T follicular helper cell (primary cell): ENCODE results near the gene PSTPIP1.
A peak's percentile ranks its signal among the peaks of the same experiment; 100 is the strongest.

Source experiments
- DNase-seq: peaks from one replicate; pipeline ENCODE4 v3.0.0-alpha.2; 2020; ENCODE audit warnings: low read depth

PSTPIP1 gene

DNA sequence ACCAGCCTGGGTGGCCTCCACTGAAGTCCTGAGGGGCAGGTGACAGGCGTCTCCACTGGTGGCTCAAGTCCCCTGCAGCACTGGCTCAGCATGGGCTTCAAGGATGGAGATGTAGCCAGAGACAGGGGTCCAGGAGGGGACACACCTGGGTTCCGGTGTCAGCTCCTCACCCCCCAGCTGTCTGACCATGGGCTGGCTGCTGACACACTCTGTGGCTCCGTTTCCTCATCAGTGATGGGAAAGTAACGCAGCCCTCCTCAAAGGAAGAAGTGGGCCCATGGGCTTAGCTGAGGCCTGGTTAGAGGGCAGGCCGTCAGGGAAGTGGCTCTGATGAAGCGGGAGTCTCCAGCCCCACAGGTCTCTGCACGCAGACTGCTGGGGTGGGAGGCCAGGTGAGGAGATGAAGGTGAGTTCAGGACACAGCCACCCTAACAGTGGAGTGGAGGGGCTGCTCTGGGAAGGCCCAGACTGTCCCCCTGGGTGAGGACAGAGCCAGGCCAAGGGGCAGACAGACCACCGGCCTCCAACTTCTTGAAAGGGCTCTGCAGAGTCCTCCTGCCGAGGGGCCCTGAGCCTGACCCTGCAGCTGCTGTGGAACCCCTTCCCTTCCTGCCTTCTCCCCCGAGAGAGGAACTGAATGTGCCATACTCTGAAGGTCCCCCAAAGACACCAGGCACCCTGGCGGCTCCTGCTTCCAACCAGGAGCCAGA lies 24.0 kb downstream of the PSTPIP1 start:
- no peak for DNase-seq

DNA sequence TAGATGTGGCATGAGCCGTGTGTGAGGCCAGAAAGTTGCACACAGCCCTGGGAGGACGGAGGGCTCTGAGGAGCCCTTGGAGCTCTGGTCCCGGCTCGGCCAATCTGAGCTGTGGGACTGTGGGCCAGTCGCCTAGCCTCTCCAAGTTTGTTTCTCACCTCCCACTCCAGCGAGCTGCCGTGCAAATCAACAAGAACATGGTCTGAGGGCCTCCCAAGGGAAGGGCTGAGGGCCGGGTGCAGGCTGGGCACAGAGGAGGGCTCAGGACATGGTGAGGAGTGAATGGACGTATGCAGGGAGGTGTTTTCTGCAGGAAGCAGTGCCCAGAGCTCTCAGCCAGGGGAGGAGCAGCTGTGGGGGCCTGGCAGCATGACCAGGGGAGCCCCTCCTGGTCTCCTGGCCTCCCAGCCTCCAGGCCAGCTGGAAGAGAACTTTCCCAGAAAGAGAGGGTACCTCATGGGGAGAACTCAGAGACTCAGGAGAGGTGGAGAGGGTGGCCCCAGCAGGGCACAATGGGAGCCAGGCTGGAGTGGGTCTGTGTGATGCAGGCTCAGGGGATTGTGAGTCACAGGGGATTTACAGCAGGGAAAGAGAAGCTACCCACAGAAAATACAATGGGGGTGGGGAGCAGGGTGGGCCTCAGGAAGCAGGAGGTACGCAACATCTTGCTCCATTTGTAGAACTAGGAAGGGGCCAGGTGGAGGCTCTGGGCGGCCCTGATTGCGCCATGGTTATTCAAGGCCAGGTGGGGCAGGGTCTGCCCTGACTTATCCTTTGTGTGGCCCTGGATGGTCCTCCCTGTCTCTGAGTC lies 24.8 kb downstream of the PSTPIP1 start:
- no peak for DNase-seq

- DNase-seq, result no peak
These were observed 25.6 kb downstream of the PSTPIP1 start for GRCh38 chr15:77020348-77021087.

DNA sequence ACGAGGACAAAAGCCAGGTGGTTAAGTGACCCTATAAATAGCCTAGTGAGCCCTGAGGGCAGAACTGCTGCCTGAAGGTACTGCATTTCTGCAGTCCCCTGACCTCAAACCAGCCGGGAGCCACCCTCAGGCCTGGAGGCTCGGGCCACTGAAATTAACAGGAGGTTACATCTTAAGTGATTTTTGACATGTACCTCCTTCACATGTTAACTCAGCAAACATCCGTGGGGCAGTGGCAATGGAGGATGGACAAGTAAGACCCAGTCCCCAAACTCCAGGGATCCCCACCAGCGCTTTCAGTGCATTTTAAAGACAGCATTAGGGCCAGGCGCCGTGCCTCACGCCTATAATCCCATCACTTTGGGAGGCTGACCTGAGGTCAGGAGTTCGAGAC lies 26.2 kb downstream of the PSTPIP1 start:
- DNase-seq, result no peak

DNA sequence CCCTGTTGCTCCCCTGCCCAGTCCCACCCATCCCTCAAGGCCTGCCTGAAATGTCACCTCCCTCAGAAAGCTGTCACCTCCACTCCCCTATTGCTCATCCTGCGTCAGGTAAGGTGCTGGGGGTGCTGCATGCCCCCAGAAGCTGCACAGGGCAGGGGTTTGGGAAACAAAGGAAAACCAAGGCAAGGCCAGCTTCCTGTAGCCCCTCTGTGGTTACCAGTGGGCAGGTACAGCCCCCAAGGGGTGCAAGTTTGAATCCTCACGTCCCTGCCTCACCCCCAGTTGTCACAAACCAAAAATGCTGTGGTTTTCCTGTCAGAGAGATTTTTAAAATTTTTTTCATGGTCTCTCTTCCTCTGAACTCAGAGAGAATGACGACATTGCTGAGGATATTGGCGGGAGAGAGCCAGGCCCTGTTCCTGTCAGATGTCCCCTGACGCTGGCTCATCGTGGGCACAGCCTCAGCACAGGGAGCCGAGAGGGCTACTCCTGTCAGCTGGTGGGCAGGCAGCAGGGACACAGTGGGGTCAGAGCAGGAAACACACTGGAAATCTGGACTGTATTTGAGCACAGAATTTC lies 27.0 kb downstream of the PSTPIP1 start:
- peak; percentile 26 for DNase-seq

GRCh38 chr15:77022646-77023575 lies 28.0 kb downstream of the PSTPIP1 start:
- no peak for DNase-seq

- no peak for DNase-seq
These were observed 28.8 kb downstream of the PSTPIP1 start for GRCh38 chr15:77023576-77024272.

GRCh38 chr15:77024273-77025082 lies 29.6 kb downstream of the PSTPIP1 start:
- DNase-seq, result peak; percentile 50

- no peak for DNase-seq
These were observed 30.4 kb downstream of the PSTPIP1 start for GRCh38 chr15:77025083-77025901.

DNA sequence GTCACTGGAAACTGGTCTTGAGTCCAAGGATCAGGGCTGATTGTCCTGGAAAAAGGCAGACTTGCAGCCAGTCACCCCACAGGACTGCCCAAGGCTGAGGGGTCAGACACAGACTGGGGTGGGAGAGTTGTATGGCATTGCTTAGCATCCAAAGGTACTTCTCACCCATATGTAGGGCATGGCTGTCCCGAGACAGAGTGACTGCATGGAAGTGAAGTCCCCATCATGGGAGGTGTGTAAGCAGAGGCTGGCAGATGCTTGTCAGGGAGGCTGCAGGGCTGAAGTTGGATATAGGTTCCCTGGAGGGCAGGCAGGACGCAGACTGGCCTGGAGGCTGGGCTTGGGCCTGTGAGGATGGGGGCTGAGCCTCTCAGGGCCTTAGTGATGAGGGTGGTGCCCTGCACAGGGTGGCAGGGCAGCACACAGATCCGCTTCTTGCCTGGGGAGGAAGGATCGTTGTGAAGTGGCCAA lies 31.1 kb downstream of the PSTPIP1 start:
- DNase-seq, result no peak

GRCh38 chr15:77026501-77027110 lies 31.7 kb downstream of the PSTPIP1 start:
- DNase-seq, result no peak

- DNase-seq, result no peak
These were observed 32.3 kb downstream of the PSTPIP1 start for GRCh38 chr15:77027111-77027696.

GRCh38 chr15:77027697-77028450 lies 32.9 kb downstream of the PSTPIP1 start:
- no peak for DNase-seq

DNA sequence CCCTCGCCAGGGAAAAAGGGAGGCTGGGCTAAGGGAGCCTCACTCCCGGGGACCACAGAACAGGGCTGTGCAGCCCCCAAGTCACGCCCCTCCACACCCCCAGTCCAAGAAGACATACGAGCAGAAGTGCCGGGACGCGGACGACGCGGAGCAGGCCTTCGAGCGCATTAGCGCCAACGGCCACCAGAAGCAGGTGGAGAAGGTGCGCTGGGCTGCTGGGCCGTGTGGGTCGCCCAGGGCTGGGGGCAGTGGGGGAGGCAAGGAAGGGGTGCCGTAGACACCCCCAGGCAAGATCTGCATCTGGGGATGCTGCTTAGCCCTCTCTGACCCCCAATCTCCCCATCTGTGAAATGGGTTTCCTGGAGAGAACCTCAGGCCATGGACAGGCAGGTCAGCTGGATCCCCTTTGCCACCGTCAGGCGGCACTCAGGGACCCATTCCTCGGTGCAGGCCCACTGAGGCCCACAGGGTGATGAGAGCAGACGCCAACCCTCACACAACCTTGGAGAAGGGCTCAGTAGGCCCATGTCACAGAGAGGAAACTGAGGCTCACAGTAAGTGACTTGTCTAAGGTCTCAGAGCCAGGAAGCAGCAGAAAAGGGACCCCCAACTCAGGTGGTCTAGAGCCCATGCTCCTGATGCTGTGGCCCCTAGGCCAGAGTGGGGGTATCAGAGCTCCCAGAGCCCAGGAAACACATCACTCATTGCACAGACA lies 33.7 kb downstream of the PSTPIP1 start:
- DNase-seq, result no peak

- DNase-seq, result no peak
These were observed 34.5 kb downstream of the PSTPIP1 start for GRCh38 chr15:77029166-77030047.
